Measurements from ENCODE around the gene DBT.

- TF ChIP-seq CTCF (tag by site-specific recombination; IDR thresholded peaks at IDR 0.05) (no peak), ZNF114 (tag by site-specific recombination; IDR thresholded peaks at IDR 0.05) (no peak), RBAK (tag by site-specific recombination; IDR thresholded peaks at IDR 0.05) (no peak), ZNF133 (tag by site-specific recombination; IDR thresholded peaks at IDR 0.05) (no peak), MYNN (tag by site-specific recombination; IDR thresholded peaks at IDR 0.05; ENCODE audit: borderline replicate concordance) (no peak), EGR2 (tag by site-specific recombination; IDR thresholded peaks at IDR 0.05; ENCODE audit: low read depth) (no peak), TSHZ1 (tag by site-specific recombination; IDR thresholded peaks at IDR 0.05; ENCODE audit: borderline replicate concordance) (no peak), ZBTB20 (tag by site-specific recombination; IDR thresholded peaks at IDR 0.05) (no peak), ZNF843 (tag by site-specific recombination; IDR thresholded peaks at IDR 0.05) (no peak), KLF1 (tag by site-specific recombination; IDR thresholded peaks at IDR 0.05) (no peak), ELK4 (IDR thresholded peaks at IDR 0.05; ENCODE audit: borderline replicate concordance, low read depth, low read length) (no peak)
- TF ChIP-seq, protein P1, sequence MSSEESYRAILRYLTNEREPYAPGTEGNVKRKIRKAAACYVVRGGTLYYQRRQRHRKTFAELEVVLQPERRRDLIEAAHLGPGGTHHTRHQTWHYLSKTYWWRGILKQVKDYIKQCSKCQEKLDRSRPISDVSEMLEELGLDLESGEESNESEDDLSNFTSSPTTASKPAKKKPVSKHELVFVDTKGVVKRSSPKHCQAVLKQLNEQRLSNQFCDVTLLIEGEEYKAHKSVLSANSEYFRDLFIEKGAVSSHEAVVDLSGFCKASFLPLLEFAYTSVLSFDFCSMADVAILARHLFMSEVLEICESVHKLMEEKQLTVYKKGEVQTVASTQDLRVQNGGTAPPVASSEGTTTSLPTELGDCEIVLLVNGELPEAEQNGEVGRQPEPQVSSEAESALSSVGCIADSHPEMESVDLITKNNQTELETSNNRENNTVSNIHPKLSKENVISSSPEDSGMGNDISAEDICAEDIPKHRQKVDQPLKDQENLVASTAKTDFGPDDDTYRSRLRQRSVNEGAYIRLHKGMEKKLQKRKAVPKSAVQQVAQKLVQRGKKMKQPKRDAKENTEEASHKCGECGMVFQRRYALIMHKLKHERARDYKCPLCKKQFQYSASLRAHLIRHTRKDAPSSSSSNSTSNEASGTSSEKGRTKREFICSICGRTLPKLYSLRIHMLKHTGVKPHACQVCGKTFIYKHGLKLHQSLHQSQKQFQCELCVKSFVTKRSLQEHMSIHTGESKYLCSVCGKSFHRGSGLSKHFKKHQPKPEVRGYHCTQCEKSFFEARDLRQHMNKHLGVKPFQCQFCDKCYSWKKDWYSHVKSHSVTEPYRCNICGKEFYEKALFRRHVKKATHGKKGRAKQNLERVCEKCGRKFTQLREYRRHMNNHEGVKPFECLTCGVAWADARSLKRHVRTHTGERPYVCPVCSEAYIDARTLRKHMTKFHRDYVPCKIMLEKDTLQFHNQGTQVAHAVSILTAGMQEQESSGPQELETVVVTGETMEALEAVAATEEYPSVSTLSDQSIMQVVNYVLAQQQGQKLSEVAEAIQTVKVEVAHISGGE (tag by site-specific recombination; conservative IDR thresholded peaks at IDR 0.05; ENCODE audit: low read depth): no peak
Measured at GRCh38 chr1:100231721-100232120, 17.9 kb downstream of the DBT start.
